Uterus (tissue), 4 donors: ENCODE measurements around the gene TIMM22. TPM values are rescaled to one million over a fixed set of nuclear protein-coding genes. Genes with fewer than 3 reads are reported as not detected.

Experiments used
- microRNA-seq: library from miRNA; unstranded; fragments of <30 nt; microRNA quantifications from one replicate; pipeline ENCODE4, GENCODE V29; 2016; ENCODE audit warnings: borderline microRNAs expressed, borderline replicate concordance
- small RNA-seq: library from RNA; depleted of rRNA; stranded (forward); fragments of <200 nt; gene quantifications from one replicate; pipeline ENCODE3, GENCODE V24; 2016
- total RNA-seq, 4 donors: library from RNA; depleted of rRNA in 3 of 4; stranded (reverse); fragments of >200 nt in 3 of 4; gene quantifications; one replicate each; pipeline versions ENCODE4 v1.1.0 to v1.2.4, GENCODE V29; 2014 to 2023
- donor health status: DM: yes; HTN: yes; CAD: no.

TIMM22 gene
- total RNA-seq, 4 donors from 2014 or later: 5.1 to 17.1 (median 10.8) TPM

Small RNA genes lying within 50 kb of the gene (microRNA-seq; reads per million reads assigned to microRNA genes)
- gene MIR3183: not detected

Small RNA genes lying within 50 kb of the gene (small RNA-seq; reads per million reads assigned to genes)
- gene MIR3183: not detected

Other genes with a start within 250 kb of the TIMM22 start
- gene GEMIN4, start 244.9 kb upstream of the TIMM22 start, total RNA-seq: 10 to 100 TPM in 3 of 4 donors, 1 to 10 TPM in 1; 9.7 to 29.0 (median 17.0) TPM
- 10 to 100 TPM; 16.4 to 77.4 (median 35.8) TPM for gene GLOD4, start 214.8 kb upstream of the TIMM22 start, total RNA-seq
- 10 to 100 TPM in 2 of 4 donors, 1 to 10 TPM in 2; 3.2 to 20.8 (median 11.6) TPM for gene MRM3, start 214.8 kb upstream of the TIMM22 start, total RNA-seq
- 10 to 100 TPM in 3 of 4 donors, 1 to 10 TPM in 1; 6.5 to 99.0 (median 49.9) TPM for gene NXN, start 17.4 kb upstream of the TIMM22 start, total RNA-seq
- 100 to 1,000 TPM in 2 of 4 donors, 10 to 100 TPM in 2; 35.4 to 192 (median 138) TPM for gene ABR, start 182.9 kb downstream of the TIMM22 start, total RNA-seq